K562 (cell line): ENCODE data around the gene CD164L2. TPM values are rescaled to one million over a fixed set of nuclear protein-coding genes. Genes with fewer than 3 reads are reported as not detected.

Source experiments
- ATAC-seq: fragments of 200-7000 bp; cut with Tn5 transposase; 3 replicates; pipeline ENCODE4 v1.9.1; 2020; ENCODE audit warnings: moderate library complexity
- BruUV-seq: library from RNA; stranded (reverse); fragments of 400-500 nt; replicated peaks from 2 replicates; lab custom pipeline; 2021; lab: Mats Ljungman, UMichigan
- CTCF ChIA-PET: fragments of 300-600 bp; formaldehyde crosslinking; extraction: SDS; loops from one replicate; lab custom pipeline; 2021; ENCODE audit warnings: low intra/inter-chr PET ratio; lab: Yijun Ruan, JAX
- POLR2A ChIA-PET: fragments of 300-600, 350-650 bp; sonication (Branson Sonifier 250); formaldehyde crosslinking; extraction: SDS; loops from one replicate; lab custom pipeline; 2021; ENCODE audit warnings: antibody characterized with exemption, inconsistent platforms; lab: Yijun Ruan, JAX
- DNase-seq, 4 experiments: peaks; one replicate each; pipeline versions ENCODE4 v3.0.0 to v3.0.0-alpha.2; 2011 to 2018; ENCODE audit warnings: low spot score in 3 of 4, mixed read lengths in 3 of 4; ENCODE audit errors: extremely low read depth in 1 of 4
- FAIRE-seq: peaks from 2 replicates; lab custom pipeline; 2011; peaks lifted over from hg19 to GRCh38; lab: Jason Lieb, UNC
- H2AFZ ChIP-seq: 2 replicates; pipeline ENCODE4 v1.6.0; 2011; ENCODE audit warnings: low read depth, low read length, control low read depth, inconsistent platforms
- H3K27ac ChIP-seq: fragments of 200-600 bp; 3 replicates; pipeline ENCODE4 v1.8.0; 2011; ENCODE audit warnings: low read depth, mild to moderate bottlenecking, control low read depth, inconsistent platforms, low read length, moderate library complexity, mixed read lengths; ENCODE audit errors: extremely low read depth
- H3K27me3 ChIP-seq, 2 experiments: fragments of 300-600 bp in 1 of 2; 2 replicates in 1 of 2; 3 replicates in 1 of 2; pipeline versions ENCODE4 v1.6.0 to v1.8.0; 2011; ENCODE audit warnings: inconsistent platforms in 2 of 2, low read length in 2 of 2, mild to moderate bottlenecking in 1 of 2, mixed read lengths in 1 of 2, moderate library complexity in 1 of 2; ENCODE audit not compliant: control insufficient read depth in 2 of 2, insufficient read depth in 2 of 2
- H3K36me3 ChIP-seq: fragments of 300-600 bp; 3 replicates; pipeline ENCODE4 v1.8.0; 2011; ENCODE audit warnings: mild to moderate bottlenecking, low read length, inconsistent platforms; ENCODE audit not compliant: control insufficient read depth, insufficient read depth
- H3K4me1 ChIP-seq, 2 experiments: fragments of 200-600 bp in 1 of 2; replicated peaks in 1 of 2; 2 replicates in 1 of 2; 3 replicates in 1 of 2; pipeline versions ENCODE4 v1.5.1 to v1.8.0; 2011; ENCODE audit warnings: inconsistent platforms in 2 of 2, low read length in 2 of 2, mild to moderate bottlenecking in 1 of 2, mixed read lengths in 1 of 2, moderate library complexity in 1 of 2; ENCODE audit not compliant: control insufficient read depth in 2 of 2, insufficient read depth in 2 of 2
- H3K4me2 ChIP-seq: 2 replicates; pipeline ENCODE4 v1.6.1; 2011; ENCODE audit warnings: low read length, control low read depth, inconsistent platforms, mixed read lengths; ENCODE audit not compliant: insufficient read depth
- H3K4me3 ChIP-seq: fragments of 200-600 bp; sonication (generic), shearing (Covaris generic); 2 replicates; pipeline ENCODE4 v1.5.1; 2016; ENCODE audit warnings: control low read depth, inconsistent platforms
- H3K79me2 ChIP-seq: fragments of 200-600 bp; 3 replicates; pipeline ENCODE4 v1.8.0; 2011; ENCODE audit warnings: low read length, inconsistent platforms; ENCODE audit not compliant: control insufficient read depth, insufficient read depth
- H3K9ac ChIP-seq, 2 experiments: 2 replicates each; pipeline versions ENCODE4 v1.6.0 to v1.6.1; 2011; ENCODE audit warnings: low read depth in 2 of 2, low read length in 2 of 2, control low read depth in 1 of 2, inconsistent platforms in 1 of 2, mild to moderate bottlenecking in 1 of 2, mixed read lengths in 1 of 2; ENCODE audit not compliant: insufficient read depth in 1 of 2
- H3K9me1 ChIP-seq: one replicate; pipeline ENCODE4 v1.6.0; 2011; ENCODE audit warnings: inconsistent platforms, mild to moderate bottlenecking, low read length, moderate library complexity; ENCODE audit not compliant: control insufficient read depth, insufficient read depth
- H3K9me3 ChIP-seq: replicated peaks from 2 replicates; pipeline ENCODE4 v1.5.1; 2011; ENCODE audit warnings: low read depth, low read length, inconsistent platforms; ENCODE audit not compliant: control insufficient read depth, insufficient read depth
- H4K20me1 ChIP-seq: replicated peaks from 2 replicates; pipeline ENCODE4 v1.6.1; 2011; ENCODE audit warnings: low read length, inconsistent platforms, mixed read lengths; ENCODE audit not compliant: control insufficient read depth, insufficient read depth
- AFF4 ChIP-seq: sonication (generic); formaldehyde crosslinking; IDR thresholded peaks from 2 replicates; pipeline ENCODE4 v1.8.0; 2023; ENCODE audit warnings: mild to moderate bottlenecking, missing genetic modification reagents
- CBFB ChIP-seq: sonication (generic); formaldehyde crosslinking; IDR thresholded peaks from 2 replicates; pipeline ENCODE4 v1.4.0; 2020; ENCODE audit warnings: mild to moderate bottlenecking, missing genetic modification reagents
- GTF3C2 ChIP-seq: IDR thresholded peaks from 3 replicates; pipeline ENCODE4 v1.6.1; 2011; ENCODE audit warnings: borderline replicate concordance, mild to moderate bottlenecking, moderate library complexity; ENCODE audit not compliant: insufficient read length; ENCODE audit errors: extremely low read depth
- NR2C1 ChIP-seq, 2 experiments: fragments of 450-650 bp; IDR thresholded peaks; 2 replicates each; pipeline ENCODE4 v1.6.1; 2017; ENCODE audit warnings: mild to moderate bottlenecking in 2 of 2, antibody characterized with exemption in 1 of 2, inconsistent platforms in 1 of 2, missing compliant biosample characterization in 1 of 2, missing genetic modification characterization in 1 of 2
- PHB ChIP-seq: fragments of 250-450 bp; sonication (Bioruptor Pico); IDR thresholded peaks from 2 replicates; pipeline ENCODE4 v1.5.0; 2021
- RFX7 ChIP-seq: fragments of 250-450 bp; sonication (Bioruptor Pico); IDR thresholded peaks from 2 replicates; pipeline ENCODE4 v1.5.1; 2021; ENCODE audit warnings: mild to moderate bottlenecking
- SP1 ChIP-seq: sonication (generic); formaldehyde crosslinking; IDR thresholded peaks from 2 replicates; pipeline ENCODE4 v1.8.1; 2022; ENCODE audit warnings: mild to moderate bottlenecking, missing genetic modification reagents
- WGBS: fragments of 100-300 bp; shearing (Covaris generic); methylation state at CpG from one replicate; pipeline ENCODE4 v1.1.6; 2016; ENCODE audit warnings: low coverage, mixed read lengths; ENCODE audit not compliant: insufficient coverage; ENCODE audit errors: missing lambda C conversion rate; 5-methylcytosine and 5-hydroxymethylcytosine counted together
- in situ Hi-C: fragments of 300-500 bp; cut with MboI; formaldehyde crosslinking; loops from 4 replicates; pipeline ENCODE4 v1.15.0; 2018; ENCODE audit warnings: inconsistent platforms, mixed read lengths
- intact Hi-C: fragments of 100-400 bp; cut with micrococcal nuclease; formaldehyde crosslinking; loops from 2 replicates; pipeline ENCODE4 v1.14.2; 2022
- polyA plus RNA-seq, 8 experiments: library from polyadenylated mRNA; depleted of rRNA in 4 of 8; stranded (reverse) in 5 of 8; unstranded in 3 of 8; fragments of >200 nt; fragmentation: Nextera tagmentation in 2 of 8; fragmentation: Illumina TruSeq in 1 of 8; extraction: Ambion mirVana in 2 of 8; extraction: Trizol in 1 of 8; gene quantifications; 2 replicates each; pipeline versions ENCODE4 v1.2.1 to v1.2.3, GENCODE V29; 2011 to 2014; ENCODE audit warnings: inconsistent platforms in 1 of 8, missing spikeins in 1 of 8
- total RNA-seq, 7 experiments: library from RNA; depleted of rRNA in 6 of 7; stranded (reverse); fragments of >200 nt in 6 of 7; fragmentation: Illumina TruSeq in 2 of 7; extraction: Trizol in 2 of 7; gene quantifications; 2 replicates each; pipeline versions ENCODE4 v1.2.1 to v1.2.3, GENCODE V29; 2011 to 2021; ENCODE audit warnings: low replicate concordance in 1 of 7
- TF ChIP-seq, protein P1 (sequence below): sonication (generic); formaldehyde crosslinking; IDR thresholded peaks from 2 replicates; pipeline ENCODE4 v1.8.0; 2022; ENCODE audit warnings: mild to moderate bottlenecking, low read depth, missing genetic modification reagents

Gene CD164L2
- total and polyA plus RNA-seq, 9 of the 15 experiments (the other 6 are each of a cell fraction or from before 2014, with no cell fraction given), result 0.08 to 0.92 (median 0.38) TPM; not detected in 1

DNA sequence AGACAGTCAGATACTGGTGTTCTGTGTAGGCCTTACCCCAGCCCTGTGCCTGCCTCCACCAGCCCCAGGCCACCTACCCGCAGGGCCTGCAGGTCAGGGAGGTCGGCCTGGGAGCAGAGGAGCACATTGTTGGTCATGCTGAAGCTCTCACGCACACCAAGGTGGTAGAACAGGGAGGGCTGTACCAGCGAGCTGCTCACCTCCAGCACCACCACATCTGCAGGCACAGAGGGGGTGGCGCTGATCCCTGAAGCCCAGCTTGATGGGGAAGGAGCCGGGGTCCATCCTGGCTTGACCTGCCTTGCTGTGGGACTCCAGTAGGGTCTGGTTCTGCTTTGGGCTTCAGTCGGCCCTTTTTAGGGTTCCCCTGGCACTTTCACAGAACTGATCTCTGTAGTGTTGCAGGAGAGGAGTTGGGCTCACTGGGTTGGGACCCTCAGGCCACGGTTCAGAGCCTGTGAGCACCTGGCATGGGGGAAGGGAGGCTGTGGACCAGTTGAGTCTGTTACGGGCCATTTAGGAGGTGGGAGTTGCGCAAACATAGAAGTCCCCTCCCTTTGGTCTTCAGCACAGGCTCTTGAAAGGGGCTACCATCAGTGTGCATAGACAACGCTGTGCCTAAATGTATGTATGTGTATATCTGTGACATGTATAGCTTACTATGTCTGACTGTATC lies 18.3 kb downstream of the CD164L2 start (continued):
- no peak for TF ChIP-seq AFF4 (CRISPR knock-in tag)
- TF ChIP-seq CBFB (CRISPR knock-in tag), result no peak
- TF ChIP-seq, all 486 proteins: peak for 5

DNA sequence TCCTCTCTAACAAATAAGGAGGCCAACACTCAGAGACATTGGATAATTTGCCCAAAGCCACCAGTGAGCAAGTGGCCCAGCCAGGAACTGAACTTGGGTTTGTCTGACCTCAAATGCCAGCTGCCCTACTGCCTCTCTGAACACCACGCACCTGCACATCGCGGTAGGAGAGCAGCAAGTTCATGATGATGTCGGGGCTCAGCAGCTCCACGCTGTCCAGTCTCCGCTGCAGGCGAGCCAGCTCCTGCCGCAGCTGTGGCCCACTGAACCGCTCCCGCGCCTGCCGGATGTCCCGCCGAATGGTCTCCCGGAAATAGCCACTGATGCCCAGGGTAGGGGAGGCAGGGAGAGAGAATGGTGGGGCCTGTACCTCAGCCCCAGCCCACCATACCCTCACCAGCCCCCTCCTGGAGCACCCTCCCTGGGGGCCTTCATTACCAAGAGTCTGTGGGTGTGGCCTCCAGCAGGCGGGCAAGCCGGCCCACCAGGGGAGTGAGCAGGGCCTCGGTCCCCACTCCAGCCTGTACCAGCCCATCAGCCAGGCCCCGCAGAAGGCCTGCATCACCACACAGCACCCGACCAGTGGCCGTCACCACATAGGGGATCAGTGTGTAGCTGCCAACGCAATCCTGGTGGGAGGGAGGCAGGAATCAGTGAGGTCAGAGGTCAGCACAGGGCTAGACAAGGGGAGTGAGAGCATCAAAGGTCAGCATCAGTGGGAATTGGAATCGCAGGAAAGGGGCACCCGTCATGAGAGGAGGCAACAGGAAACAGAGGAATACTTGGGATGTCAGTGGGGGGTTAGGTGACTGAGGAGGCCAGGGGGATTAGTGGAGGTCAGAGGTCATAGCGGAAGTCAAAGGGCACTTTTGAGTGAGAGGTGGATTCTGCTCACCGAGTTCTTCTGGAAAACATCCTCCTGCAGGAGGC lies 19.1 kb downstream of the CD164L2 start:
- Histone ChIP-seq H3K27me3 (no peaks in the 10 kb centered on the region), H3K4me2 (no peak overlapping the region), H3K4me3 (no peak overlapping the region), H3K9me3 (no peaks in the 10 kb centered on the region), H3K4me1 (peaks cover 19 to 62% of the 10 kb centered on the region in 2 experiments; a peak in 4 of 5 replicates), H4K20me1 (peaks cover 5% of the 10 kb centered on the region; the same call in 1 of the 2 replicates), H3K36me3 (no peaks in the 10 kb centered on the region), H3K79me2 (no peaks in the 10 kb centered on the region), H3K9me1 (no peaks in the 10 kb centered on the region), H3K9ac (peak overlapping the region in 1 of 2 experiments; percentile 71; a peak in 2 of 4 replicates), H2AFZ (no peak overlapping the region), H3K27ac (no peak overlapping the region)
- 79% methylated on average over 26 of the region's 26 CpGs for WGBS
- no TSS peak for BruUV-seq
- ATAC-seq (no peak), FAIRE-seq (no peak), DNase-seq (no peak)
- ChIA-PET CTCF (no interaction called here), POLR2A (interaction anchor here (0.5 to 3.3 kb wide), 5 partner anchors 11 to 38 kb away, joined by 3 to 20 read pairs (median 9); partner anchors contain the start of gene CD164L2)
- in situ Hi-C loops (no loop called here), intact Hi-C loops (loop anchor here (10.0 kb wide), 1 partner anchor 169 kb away; no protein-coding TSS in a partner anchor)
- TF ChIP-seq GTF3C2 (no peak), SP1 (CRISPR knock-in tag) (0 out of 2 replicates have a peak, but pooled peaks have one; percentile 27), NR2C1 (IDR thresholded peaks at IDR 0.05) (peak; percentile 95), NR2C1 (tag; IDR thresholded peaks at IDR 0.05) (peak; percentile 91), PHB (CRISPR knock-in tag) (no peak), RFX7 (CRISPR knock-in tag) (no peak)
- TF ChIP-seq, protein P1, sequence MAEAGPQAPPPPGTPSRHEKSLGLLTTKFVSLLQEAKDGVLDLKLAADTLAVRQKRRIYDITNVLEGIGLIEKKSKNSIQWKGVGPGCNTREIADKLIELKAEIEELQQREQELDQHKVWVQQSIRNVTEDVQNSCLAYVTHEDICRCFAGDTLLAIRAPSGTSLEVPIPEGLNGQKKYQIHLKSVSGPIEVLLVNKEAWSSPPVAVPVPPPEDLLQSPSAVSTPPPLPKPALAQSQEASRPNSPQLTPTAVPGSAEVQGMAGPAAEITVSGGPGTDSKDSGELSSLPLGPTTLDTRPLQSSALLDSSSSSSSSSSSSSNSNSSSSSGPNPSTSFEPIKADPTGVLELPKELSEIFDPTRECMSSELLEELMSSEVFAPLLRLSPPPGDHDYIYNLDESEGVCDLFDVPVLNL (CRISPR knock-in tag), result 0 out of 2 replicates have a peak, but pooled peaks have one; percentile 34
